VCaP (cell line): Measurements from ENCODE around the gene AP5Z1.

Source experiments
- H3K27ac ChIP-seq: fragments of 450-650 bp; 2 replicates; pipeline ENCODE4 v1.5.1; 2017
- CTCF ChIP-seq: fragments of 450-650 bp; conservative IDR thresholded peaks from 2 replicates; pipeline ENCODE4 v1.5.1; 2017; ENCODE audit warnings: mild to moderate bottlenecking, moderate library complexity

The AP5Z1 gene

GRCh38 chr7:4809091-4809591 lies 33.7 kb downstream of the AP5Z1 start:
- H3K27ac ChIP-seq = no peak overlapping the region
- TF ChIP-seq CTCF = no peak

- H3K27ac ChIP-seq = no peak overlapping the region
- TF ChIP-seq CTCF = no peak
Observed at GRCh38 chr7:4809666-4810065, 34.2 kb downstream of the AP5Z1 start.

GRCh38 chr7:4814433-4814832 lies 39.0 kb downstream of the AP5Z1 start:
- no peak overlapping the region for H3K27ac ChIP-seq
- TF ChIP-seq CTCF = no peak

- H3K27ac ChIP-seq = no peak overlapping the region
- TF ChIP-seq CTCF = no peak
Observed at GRCh38 chr7:4815121-4815520, 39.7 kb downstream of the AP5Z1 start.

- no peak overlapping the region for H3K27ac ChIP-seq
- no peak for TF ChIP-seq CTCF
Observed at GRCh38 chr7:4815609-4816418, 40.4 kb downstream of the AP5Z1 start.

GRCh38 chr7:4816419-4817080 lies 41.1 kb downstream of the AP5Z1 start:
- no peak for TF ChIP-seq CTCF

GRCh38 chr7:4817178-4817901 lies 41.9 kb downstream of the AP5Z1 start:
- no peak overlapping the region for H3K27ac ChIP-seq

More at GRCh38 chr7:4816419-4817080, 41.1 kb downstream of the AP5Z1 start:
- no peak overlapping the region for H3K27ac ChIP-seq

More at GRCh38 chr7:4817178-4817901, 41.9 kb downstream of the AP5Z1 start:
- no peak for TF ChIP-seq CTCF
